Stimulated activated CD4-positive, alpha-beta T cell treated with anti-CD3 and anti-CD28 coated beads, Interleukin-2, amount 100 ng/mL, for 24 hours (primary cell): ENCODE measurements around the gene DHX15.

Source experiments
- DNase-seq, 2 donors: peaks; one replicate each; pipeline ENCODE4 v3.0.0-alpha.2; 2020

Gene DHX15

DNA sequence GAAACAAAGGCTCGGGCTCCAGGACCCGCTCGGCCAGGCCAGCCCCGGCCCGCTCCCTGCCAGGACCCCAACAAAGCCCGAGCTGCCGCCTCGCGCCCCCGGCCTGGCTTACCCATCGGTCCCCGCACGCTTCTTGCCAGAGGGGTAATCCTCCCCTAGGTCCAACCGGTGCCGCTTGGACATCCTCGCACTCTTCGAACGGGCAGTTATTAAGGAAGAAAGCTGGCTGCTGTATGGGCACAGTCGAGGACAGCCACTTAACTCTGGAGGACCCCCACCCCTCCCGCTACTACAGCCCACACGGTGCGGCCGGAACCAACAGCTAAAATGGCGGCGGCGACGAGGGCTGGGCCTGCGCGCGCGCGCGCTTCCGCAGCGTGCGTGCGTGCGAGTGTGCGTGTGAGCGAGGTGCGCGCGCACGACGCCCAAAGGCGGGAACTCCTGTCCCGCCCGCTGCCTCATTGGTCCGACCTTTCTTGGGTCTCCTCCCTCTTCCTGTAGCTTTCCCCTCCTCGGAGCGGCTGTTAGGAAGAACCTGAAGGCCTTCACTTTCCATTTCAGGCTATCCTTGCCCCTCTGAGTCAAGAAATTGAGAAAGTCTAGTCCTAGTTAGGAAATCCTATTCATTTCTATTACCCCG is at the start of gene DHX15:
DHX15 (minus strand) TSS at position 344 of the 640 bp plus-strand sequence; CDS start at position 183, 161 bp downstream.
- peak; percentile 92 to 93 for DNase-seq

DNA sequence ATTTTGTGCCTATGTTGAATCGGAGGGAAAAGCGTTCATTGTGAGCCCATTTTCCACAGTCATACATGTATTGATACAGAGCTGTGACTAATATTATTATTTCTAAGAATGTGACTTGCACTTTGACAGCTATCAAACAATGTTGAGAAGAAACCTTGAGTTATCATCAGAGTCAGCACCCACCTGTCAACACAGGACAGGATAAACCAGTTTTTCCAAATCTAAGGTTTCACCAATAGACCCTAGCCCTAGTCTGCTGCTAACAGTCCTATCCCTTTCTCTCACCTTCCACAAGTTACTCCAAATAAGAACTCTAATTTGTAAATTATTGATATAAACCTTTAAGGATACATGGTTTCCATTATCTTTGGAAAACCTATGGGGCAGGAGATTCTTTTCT is 47.7 kb upstream of the DHX15 start:
- no peak for DNase-seq

DNA sequence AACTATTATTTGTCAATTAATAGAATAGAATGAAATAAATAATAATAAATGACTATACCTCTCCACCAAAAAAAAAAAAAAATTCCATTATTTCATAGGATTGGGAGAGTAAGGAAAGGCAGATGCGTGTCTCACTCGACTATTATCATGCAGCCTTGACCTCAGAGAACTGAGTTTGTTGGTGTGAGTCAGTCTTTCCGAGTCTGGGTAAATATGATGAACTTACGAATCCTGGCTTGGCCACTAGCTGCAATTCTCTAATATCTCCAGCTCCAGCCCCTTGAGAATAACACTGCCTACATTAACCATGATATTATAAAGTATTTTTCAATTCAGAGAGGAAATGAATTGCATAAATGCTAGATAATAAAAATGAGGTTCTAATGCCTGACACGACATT is 46.6 kb upstream of the DHX15 start:
- no peak for DNase-seq

DNA sequence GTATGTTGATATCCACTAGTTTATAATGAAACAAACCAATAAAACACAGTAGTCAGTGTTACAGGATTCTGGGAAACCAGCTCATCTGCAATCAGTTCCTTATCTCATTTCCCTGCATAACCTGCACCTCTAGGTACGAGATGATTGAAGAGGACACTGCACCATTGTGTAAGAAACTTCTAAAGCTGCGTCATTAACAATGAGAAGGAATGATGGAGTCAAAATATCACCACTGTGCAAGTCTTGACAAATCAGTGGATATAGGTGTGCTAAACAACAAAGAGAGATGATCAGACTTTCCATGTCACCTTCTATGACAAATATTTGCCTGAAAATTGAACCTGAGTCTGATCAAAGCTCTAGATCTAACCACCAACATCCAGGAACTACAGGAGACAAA is 40.7 kb upstream of the DHX15 start:
- no peak for DNase-seq

DNA sequence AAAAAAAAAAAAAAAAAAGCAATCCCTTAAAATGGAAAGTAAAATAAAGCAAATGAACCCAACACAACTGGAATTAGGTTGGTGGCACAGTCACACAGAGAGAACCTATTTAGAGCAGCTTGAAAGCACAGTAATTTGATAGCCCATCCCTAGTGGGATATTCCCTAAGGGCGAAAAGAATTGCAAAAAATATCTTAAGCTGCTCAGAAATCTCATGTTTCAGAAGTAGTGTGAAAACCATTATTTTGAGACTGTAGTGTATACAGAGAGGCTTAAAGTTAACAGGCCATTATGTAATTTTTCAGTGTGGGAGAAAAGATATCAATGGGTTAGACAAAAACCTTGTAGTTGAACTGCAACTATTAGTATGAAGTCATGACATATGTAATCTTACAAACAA is 40.0 kb upstream of the DHX15 start:
- DNase-seq: no peak

DNA sequence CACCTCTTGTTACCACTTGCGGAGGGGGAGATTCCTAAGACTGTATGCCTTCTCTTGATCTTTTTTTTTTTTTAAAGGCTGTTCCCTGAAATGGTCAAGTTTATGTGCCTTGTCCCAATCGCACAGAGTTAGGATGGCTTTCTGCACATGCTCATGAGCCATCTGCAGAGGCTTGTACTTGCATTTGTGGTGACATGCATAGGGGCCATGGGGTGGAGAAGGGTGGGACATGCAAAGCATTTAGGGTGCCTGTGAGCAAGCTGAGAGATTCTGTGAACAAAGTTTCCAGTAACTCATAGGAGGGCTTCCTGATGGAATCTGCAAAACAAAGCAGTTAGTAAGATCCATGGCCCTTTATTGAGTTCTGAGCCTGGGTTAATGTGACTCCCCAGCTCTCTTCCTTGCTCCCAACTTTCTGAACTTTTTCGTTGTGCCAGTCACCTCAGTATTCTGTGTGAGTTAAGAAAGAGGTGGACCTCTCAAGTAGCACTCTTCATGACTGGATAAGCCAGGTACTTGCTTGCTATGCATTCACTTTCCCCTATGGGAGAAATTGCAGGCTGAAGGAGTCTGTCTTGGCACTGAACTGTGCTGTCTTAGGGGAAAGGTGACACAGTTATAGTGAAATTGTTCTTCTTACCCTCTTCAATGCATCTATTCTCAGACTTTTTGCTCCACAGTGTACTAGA is 37.9 kb upstream of the DHX15 start:
- no peak for DNase-seq

DNA sequence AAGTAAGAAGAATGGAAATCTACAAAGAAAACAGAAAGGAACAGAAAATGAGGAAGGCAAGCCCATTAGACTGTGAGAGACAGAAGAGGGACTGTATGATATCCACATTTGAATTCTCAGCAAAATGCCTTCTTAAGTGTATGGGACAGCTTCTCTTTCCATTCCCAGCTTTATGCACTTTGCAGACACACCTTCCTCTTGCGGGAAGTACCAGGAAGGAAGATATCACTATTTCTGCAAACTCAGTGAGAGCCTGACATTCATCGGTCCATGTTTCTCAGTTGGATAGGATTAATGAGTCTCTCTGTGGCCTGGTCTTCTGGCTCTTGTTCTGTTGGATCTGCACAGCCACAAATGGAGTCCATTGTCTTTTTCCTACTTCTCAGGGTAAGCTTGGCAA is 31.6 kb upstream of the DHX15 start:
- DNase-seq: no peak

DNA sequence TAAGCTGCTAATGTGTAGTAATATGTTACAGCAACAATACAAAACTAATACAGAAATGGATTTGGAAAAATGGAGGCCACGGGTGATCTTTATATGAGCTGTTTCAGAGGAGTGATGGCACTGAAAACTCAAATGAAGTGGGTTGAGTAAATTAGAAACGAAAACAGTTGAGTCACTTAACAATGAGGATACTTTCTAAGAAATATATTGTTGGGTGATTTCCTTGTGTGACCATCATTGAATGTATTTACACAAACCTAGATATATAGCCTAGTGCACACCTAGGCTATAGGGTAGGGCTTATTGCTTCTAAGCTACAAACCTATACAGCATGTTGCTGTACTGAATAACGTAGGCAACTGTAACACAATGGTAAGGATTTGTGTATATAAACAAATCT is 30.5 kb upstream of the DHX15 start:
- DNase-seq: no peak

DNA sequence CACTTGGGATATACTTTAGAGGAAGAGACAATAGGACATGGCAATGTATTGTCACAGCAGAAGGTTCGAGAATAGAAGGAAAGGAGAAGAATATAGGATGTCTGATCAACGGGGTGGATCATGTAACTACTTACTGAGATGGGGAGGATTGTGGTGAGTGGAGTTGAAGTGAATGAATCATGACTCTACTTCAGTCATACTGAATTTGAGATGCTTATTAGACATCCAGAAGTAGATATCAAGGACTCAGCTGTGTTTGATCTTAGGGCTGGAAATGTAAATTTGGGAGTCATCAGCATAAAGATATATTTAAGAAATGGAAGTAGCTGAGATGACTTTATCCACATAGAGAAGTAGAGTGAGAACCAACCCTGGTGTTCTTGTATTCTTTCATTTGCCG is 29.1 kb upstream of the DHX15 start:
- no peak for DNase-seq

DNA sequence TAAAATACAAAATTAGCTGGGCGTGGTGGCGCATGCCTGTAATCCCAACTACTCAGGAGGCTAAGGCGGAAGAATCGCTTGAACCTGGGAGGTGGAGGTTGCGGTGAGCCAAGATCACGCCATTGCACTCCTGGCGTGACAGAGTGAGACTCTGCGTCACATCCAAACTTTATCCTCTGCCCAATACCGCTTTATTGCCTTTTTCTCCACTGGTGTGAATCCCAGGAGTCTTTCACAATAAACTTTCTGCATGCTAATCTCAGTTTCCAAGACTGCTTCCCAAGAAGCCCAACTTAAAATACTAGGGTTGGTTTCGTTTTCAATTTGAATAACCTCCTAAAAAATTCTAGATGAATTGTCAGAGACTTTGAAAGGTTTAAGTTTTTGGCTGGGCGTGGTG is 27.2 kb upstream of the DHX15 start:
- DNase-seq: no peak

DNA sequence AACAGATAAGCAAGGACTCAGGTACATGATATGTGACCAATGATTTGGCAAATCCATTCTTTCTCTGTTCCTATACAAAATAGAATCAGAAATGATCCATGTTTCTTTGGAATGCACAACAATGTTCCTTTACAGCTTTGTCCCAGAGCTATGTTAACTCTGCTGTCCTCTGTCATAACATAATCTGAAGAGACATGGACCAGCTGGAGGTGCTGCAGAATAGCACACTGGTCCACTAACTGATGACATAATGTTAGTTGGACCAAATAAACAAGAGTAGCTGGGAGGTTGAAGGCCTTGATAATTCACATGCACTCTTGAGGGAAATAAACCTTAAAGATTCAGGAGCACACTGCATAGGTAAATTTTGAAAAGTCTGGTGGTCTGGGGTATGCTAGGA is 23.0 kb upstream of the DHX15 start:
- no peak for DNase-seq

DNA sequence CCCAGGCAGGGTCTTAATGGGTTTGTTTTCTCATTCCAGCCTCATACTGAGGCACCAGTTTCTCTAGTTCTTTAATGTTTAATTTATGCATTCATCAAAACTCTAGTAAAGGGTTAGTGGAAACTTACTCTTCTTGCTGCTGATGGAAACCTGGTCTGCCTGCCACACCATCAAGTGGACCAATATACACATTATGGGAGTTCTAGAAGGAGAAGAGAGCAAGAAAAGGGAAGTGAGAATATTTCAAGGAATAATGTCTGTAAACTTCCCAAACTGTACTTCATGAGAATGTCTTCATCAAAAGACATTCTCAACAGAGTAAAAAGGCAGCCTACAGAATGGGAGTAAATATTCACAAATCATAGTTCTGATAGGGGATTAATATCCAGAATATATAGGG is 20.9 kb upstream of the DHX15 start:
- no peak for DNase-seq

DNA sequence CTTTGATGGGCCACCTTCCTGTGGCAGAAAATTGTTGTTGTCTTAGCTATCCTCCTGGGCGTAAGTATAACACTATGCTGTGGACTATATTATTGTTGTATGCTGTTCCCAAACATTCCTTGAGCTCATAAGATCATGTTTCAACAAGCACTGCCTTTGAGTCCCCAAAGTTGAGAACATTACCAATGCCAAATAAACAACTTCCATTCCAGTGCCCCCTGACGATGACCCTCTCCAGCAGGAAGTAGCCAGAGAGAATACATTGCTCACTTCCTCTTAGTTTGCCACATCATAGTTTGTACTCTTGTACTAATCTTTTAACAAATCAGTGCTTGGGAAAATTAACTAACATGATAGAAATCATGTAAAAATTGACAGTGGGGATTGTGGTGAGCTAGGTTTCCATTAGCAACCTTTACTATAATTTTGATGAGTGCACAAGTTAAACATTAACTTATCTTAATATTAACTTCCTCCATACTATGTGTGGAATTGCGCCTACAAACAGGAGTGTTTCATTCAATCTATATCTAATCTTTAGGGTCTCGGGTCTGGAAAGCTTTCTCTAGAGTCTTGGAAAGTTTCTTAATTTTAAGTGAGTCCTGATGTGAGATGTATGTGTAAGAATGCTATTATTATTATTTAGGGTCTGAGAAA is 20.3 kb upstream of the DHX15 start:
- DNase-seq: no peak

DNA sequence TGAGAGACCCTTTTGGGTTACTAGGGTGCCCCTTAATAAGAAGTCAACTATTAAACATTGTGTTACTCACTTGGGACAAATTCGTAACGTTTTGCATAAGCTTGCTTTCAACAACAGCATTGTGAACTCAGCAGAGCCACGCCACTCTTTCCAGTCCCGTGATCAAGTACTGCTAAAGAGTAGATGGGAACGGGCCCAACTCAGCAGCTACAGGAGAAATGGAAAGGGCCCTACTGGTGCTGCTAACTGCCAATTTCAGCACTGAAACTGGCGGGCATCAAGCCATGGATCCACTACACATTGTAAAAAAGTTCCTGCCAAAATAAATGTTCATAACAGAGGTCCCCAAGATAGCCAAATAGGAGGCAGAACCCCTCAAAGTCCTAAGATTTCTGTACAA is 19.0 kb upstream of the DHX15 start:
- no peak for DNase-seq

DNA sequence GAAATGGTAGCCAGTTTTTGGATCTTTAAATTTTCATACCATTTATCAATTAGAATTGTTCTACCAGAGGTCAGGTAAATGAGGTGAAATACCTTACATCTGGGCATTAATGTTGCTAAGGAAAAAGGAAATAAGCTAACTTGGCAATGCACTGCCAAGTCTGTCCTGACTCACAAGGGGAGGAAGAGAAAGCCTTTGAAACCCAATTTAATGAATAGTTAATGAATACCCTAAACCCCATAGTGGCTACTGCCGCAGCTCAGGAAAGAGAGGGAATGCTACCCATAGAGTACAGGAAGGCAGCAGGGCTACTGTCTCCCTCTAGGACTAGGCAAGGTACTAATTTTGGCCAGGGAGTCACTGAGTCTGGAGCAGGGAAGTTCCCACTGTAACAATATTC is 16.8 kb upstream of the DHX15 start:
- DNase-seq: no peak

DNA sequence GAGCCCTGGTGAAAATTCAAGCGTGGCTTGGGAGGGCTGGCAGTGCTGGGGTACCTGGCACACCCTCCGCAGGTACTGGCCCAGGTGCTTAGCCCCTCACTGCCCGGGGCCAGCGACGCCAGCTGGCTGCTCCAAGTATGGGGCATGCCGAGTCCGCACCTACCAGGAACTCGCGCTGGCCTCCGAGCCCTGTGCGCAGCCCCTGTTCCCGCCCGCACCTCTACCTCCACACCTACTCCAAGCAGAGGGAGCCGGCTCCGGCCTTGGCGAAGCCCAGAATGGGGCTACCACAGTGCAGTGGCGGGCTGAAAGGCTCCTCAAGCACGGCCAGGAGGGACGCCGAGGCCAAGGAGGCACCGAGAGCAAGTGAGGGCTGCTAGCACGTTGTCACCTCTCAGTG is 14.9 kb upstream of the DHX15 start:
- DNase-seq: no peak

DNA sequence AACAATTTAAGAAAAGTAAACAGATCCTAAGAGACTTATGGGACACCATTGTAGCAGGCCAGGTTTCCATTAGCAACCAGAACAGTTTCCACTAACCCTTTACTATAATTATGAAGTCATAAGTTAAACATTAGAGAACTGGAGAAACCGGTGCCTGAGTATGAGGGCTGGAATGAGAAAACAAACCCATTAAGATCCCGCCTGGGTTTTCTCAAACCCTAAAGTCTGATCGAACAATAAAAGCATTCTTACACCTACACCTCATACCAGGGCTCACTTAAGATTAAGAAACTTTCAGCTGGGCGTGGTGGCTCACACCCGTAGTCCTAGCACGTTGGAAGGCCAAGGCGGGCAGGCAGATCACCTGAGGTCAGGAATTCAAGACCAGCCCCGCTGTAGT is 13.7 kb upstream of the DHX15 start:
- DNase-seq: no peak

DNA sequence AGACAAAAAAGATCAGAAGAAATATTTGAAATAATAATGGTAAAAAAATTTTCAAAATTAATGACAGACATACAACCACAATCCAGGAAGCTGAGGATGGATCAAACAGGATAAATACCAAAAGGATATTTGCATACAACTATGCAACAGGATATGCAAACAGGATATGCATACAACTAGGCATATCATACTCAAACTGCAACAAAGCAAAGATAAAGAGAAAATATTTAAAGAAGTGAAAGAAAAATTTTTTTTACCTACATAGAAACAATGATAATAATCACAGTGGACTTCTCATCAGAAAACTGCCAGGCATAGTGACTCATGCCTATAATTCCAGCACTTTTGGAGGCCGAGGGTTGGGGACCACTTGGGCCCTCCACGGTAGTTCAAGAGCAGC is 11.3 kb upstream of the DHX15 start:
- no peak for DNase-seq

DNA sequence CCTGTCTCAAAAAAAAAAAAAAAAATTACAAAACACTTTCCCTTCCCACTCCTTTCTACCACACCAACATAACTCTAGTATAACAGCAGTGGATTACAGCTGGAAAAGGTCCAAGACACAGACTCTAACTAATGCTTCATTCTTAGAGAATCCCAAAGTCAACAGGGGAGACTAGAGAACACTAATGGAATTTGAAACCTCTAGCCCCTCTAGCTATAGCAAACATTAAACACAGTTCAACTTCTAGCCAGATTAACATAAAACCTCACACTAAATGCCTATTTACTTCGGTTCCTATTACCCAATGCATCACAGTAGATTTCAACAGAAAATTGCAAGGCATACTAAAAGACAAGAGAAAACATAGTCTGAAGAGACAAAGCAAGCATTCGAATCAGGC is 10.5 kb upstream of the DHX15 start:
- DNase-seq: no peak

DNA sequence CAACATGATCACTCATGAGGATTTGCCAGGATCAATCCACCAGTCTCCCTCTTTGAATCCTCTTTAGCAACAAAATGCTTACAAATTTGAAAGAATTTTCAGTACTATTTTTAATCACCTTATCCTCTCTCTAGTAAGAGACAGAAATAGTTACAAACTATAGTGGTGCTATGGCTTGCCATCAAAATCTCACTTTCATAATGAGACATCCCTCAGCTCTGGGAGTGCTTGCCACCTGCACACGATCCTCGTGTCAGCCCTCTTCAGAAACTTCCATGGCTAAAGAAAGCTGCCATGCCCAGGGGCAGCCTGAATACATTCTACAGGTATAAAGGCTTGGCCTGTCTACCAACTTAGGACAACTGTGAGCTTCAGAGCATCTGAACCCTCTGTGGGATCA is 5.1 kb upstream of the DHX15 start:
- no peak for DNase-seq

DNA sequence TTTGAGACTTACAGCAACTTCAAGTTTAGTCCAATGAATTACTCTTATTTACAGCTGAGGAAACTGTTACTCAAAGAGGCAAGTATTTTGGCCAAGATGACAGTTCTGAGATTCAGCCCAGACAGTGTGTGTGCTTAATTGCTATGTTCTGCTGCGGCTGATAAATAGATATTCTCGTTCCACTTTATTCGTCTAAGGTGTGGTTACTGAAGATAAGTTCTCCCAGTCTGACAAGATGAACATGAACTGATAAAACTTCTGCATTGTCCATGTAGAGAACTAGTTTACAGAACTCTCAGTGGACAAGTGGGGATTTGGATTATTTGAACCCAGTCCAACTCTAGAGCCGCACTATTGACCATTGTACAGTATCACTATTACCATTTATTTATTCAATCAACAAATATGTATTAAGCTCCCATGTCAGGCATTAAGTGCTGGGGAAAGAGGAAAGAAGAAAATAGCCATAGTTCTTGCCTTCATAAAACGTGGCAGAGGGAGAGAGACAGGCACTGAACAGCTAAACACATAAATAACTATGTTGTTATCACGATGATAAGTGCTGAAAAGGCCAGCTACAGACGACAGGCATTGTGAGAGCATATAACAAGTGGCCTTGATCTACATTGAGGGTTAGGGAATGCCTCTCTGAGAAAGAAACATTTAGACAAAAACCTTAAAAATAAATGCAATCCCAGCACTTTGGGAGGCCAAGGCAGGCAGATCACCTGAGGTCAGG is 4.0 kb upstream of the DHX15 start:
- no peak for DNase-seq

DNA sequence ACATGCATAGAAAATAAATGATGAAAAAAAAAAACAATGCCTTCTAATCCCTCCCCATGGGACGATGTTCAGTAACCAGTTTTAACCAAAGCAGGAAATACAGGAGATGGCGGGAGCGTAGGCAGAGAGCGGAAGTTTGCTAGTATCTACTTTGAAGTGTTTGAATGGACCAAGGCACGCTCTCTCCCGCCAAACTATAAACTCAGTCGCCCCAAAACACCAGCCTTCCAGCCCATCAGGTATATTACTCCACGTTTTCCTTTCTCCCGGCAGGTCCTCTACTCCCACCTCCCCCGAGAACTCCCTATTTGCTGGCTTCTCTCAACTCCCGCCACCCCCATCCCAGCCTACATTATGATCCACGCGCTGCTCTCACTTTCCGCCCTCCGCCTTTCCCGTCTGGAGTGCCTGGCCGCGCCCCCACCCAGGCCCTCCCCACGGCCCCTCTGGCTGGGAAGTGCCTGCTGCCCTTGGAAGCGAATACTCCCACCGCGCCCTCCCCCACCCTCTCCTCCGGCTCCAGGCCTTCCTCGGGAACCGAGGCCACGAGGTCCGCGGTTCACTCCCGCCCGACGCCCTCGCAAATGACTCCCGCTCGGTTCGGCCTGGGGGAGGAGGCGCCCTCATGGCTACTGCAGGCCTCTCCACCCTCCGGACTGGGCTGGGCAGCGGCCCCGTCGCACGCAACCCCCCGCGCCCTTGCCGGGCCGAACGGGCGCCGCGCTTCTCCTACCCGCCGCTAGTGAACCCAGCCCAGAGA is 723 bp downstream of the DHX15 start:
- peak; percentile 54 to 57 for DNase-seq

DNA sequence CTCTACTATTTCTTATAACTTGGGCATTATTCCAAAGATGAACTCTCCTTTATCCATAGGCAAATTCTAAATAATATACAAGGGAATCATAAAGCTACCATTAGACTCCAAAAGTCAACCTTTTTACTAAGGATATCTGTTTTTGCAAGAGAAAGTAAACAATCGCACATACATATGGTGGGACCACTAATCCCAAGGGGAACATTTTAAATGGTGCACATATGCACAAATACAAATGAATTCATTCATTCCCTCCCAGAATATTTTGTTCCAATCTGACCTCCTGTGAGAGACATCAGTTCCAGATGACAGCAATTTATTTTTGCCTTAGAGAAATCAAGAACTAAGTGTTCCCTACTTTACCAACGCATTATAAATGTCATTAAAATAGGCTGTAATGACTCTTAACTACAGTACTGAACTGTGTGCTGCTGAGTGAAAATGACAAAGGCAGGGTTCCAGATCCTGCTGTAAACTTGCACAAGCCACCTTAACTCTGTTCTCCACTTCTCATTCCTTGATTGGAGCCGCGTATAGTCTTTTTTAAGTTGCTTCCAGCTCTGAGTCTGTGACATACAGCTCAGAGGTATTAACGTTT is 2.0 kb downstream of the DHX15 start:
- DNase-seq: no peak
